Omental fat pad (tissue), 4 donors: ENCODE measurements around the gene TM7SF2. TPM values are rescaled to one million over a fixed set of nuclear protein-coding genes. Genes with fewer than 3 reads are reported as not detected.

Experiments
- ATAC-seq: fragments of 150-250 bp; one replicate; pipeline ENCODE4 v1.9.1; 2016; ENCODE audit warnings: mild to moderate bottlenecking, moderate library complexity; ENCODE audit not compliant: low FRiP score
- DNase-seq: peaks from one replicate; pipeline ENCODE4 v3.0.0-alpha.2; 2019; ENCODE audit warnings: low spot score
- total RNA-seq, 4 donors: library from RNA; depleted of rRNA; stranded (reverse); fragments of >200 nt; gene quantifications; one replicate each; pipeline ENCODE4 v1.1.0, GENCODE V29; 2016
- TF ChIP-seq, protein P1 (sequence below), 3 donors: fragments of 450-650 bp; IDR thresholded peaks; one replicate each; pipeline ENCODE4 v1.5.1; 2016 to 2017; ENCODE audit warnings: antibody characterized with exemption in 3 of 3, mild to moderate bottlenecking in 3 of 3, moderate library complexity in 2 of 3

Gene TM7SF2
- total RNA-seq, 4 donors from 2014 or later: 44.8 to 345 (median 88.6) TPM

DNA sequence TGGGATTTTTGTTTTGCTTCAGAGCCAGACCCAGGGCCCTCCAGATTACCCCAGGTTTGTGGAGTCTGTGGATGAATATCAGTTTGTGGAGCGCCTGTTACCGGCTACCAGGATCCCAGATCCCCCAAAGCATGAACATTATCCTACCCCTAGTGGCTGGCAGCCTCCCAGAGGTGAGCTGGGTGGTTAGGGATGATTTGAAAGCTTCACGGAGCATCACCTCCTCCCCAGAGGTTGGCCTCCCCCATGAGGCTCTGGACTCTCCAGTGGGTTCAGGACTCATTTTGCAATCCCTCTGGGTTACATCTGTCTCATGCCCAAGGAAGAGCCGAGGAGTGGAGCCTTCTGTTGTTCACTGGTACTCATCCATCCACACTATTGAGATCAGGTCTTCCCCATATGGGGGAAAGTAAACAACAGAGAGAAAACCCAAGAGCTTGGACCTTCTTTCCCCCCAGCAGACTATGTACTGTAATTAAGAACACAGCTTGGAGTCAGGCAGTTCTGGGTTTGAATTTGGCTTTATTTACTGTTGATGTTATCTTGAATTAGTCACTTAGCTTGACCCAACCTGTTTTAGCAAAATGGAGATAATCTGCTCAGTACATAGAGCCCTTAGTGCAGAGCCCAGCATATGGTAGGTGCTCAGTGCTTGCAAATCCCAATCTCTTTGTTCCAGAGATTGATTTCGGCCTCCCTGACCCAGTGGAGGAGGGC is 13.0 kb downstream of the TM7SF2 start:
- TF ChIP-seq, protein P1, sequence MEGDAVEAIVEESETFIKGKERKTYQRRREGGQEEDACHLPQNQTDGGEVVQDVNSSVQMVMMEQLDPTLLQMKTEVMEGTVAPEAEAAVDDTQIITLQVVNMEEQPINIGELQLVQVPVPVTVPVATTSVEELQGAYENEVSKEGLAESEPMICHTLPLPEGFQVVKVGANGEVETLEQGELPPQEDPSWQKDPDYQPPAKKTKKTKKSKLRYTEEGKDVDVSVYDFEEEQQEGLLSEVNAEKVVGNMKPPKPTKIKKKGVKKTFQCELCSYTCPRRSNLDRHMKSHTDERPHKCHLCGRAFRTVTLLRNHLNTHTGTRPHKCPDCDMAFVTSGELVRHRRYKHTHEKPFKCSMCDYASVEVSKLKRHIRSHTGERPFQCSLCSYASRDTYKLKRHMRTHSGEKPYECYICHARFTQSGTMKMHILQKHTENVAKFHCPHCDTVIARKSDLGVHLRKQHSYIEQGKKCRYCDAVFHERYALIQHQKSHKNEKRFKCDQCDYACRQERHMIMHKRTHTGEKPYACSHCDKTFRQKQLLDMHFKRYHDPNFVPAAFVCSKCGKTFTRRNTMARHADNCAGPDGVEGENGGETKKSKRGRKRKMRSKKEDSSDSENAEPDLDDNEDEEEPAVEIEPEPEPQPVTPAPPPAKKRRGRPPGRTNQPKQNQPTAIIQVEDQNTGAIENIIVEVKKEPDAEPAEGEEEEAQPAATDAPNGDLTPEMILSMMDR (IDR thresholded peaks at IDR 0.05): no peak
- DNase-seq (no peak), ATAC-seq (no peak)

DNA sequence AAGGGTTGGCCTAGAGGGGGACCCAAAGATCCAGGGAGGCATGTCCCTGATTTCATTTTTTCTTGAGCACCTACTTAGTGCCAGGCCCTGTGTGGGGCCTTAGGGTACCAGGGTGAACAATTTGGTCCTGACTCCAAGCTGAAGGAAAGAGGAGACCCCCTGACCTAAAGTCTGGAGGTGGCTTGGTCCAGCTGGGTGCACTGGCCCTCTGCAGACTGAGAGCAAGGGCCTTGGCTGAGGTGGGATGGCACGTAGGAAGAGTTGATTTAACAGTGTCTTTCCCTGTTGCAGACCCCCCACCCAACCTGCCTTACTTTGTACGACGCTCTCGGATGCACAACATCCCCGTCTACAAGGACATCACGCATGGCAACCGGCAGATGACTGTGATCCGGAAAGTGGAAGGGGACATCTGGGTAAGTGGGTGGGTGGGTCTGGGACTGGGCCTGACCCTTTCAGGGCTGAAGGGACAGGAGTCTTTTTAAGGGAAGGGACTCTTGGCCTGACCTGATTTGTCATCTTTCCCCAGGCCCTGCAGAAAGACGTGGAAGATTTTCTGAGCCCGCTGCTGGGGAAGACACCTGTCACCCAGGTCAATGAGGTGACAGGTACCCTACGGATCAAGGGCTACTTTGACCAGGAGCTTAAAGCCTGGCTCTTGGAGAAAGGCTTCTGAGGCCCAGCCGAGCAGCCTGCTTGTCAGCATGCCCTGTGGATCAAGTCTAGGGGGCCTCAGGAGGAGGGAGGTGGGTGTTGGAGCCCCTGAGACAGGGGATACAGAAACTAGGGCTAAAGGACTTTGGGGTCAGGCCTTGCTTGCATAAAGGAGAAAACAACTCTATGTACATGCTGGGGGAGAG is 13.8 kb downstream of the TM7SF2 start:
- DNase-seq: no peak
- TF ChIP-seq, protein P1 (IDR thresholded peaks at IDR 0.05): no peak
- no peak for ATAC-seq

DNA sequence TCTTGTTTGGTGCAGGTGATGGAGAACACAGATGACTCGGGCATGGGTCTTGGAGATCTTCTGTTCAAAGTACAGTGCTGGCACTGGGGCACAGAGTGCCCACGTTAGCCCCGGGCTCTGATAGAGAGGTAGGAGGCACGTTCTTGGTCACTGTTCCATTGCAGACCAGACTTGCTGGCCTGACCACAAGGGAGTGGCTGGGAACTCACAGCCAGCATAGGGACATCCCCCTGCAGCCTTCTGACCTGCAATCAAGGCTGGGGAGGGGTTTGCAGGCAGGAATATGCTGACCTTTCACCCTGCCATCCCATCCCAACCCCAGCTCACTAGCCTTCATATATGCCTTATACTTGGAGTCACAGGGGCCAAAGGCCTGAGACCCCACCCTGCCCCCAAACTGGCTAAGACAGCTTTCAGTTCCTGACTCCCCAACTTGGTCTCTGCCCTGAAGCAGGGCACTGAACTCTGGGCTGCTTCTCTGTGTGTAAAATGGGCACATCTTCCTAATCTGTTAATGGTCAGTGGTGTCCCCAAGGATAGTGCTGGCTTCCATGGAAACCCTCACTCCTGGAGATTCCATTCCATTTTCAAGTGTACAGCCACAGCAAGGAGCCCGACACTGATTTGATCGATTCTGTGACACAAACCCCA is 15.1 kb downstream of the TM7SF2 start:
- ATAC-seq (no peak), DNase-seq (no peak)
- TF ChIP-seq, protein P1 (IDR thresholded peaks at IDR 0.05): no peak

DNA sequence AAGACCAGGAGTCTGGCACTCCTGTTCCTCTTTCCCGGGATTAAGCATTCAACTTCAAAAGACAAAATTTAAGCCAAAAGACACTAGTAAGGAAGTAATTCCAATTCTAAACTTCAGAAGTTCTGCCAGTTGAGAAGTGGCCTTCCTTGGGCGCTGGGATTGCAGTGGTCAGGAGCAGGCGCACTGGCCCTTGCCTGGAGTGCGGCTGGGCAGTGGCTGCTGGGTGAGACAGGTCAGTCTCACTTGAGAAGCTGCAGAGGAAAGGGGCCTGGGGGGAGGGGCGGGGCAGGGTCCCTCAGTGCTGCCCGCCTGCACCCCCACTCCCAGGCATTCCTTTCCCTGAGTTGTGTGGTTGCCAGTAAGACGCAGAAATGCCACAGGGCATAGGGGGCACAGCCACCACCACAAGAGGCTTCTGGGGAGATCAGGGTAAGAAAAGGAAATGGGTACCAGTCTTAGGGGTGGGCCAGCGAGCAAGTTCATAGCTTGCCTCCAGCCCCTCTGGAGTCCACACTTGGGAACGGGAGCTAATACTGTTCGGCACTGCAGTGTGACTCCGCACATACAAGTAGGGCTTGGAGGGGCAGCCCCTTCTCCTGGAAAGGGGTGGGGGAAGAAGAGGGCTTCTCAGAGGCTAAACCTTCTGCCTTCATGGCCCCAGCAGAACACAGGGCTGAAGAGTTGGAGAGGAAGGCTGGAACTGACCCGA is 16.0 kb downstream of the TM7SF2 start:
- TF ChIP-seq, protein P1 (IDR thresholded peaks at IDR 0.05): no peak
- ATAC-seq: no peak
- no peak for DNase-seq

DNA sequence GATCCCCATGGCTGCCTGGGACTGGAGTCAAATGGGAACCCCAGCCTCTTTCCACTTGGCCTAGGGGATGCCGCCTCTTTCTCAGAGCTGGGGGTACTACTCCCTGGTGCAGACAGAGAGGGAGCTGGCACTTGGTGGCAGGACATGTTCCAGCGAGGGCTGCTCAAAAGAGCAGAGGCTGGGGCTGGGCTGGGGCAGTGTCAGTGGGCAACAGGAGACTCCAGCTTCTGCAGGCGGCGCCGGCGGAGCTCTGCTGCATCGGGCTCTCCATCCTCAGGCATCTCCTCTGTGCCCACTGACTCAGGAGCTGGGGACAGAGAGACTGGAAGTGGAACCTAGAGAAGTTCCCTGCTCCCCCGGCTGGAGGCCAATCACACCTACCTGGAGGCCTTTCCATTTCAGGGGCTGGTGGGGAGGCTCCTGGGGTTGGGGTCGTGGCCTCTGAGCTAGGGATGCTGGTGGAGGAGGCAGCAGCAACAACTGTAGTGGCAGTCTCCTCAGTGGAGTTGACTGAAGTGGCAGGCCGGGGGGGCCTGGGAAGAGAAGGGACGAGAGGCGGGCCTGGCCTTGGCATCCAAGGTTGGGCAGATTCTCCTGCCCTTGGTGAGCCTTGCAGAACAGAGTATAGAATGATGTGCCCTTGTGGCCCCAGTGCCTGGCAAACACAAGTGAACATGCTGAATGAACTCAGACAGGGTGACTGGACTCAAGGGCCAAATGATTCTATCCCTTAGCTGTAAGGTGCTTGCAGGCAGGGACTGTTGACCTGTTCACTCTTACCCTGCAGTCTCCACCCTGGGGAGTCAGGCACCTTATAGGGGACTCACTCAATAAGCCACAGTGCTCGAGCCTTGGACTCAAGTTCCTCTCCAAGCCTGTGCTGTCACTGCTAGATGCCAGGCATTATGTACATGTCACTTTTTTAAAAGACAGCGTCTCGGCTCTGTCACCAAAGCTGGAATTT is 16.8 kb downstream of the TM7SF2 start:
- no peak for DNase-seq
- TF ChIP-seq, protein P1 (IDR thresholded peaks at IDR 0.05): no peak
- no peak for ATAC-seq
